Vagina (tissue), 2 donors: Measurements from ENCODE around the gene SLC39A11.

Experiments
- POLR2A ChIP-seq, 2 donors: fragments of 450-650 bp; IDR thresholded peaks; one replicate each; pipeline ENCODE4 v1.6.1; 2017; ENCODE audit warnings: antibody characterized with exemption in 2 of 2, mild to moderate bottlenecking in 2 of 2, moderate library complexity in 2 of 2
- POLR2AphosphoS5 ChIP-seq, 2 donors: sonication (generic); formaldehyde crosslinking; IDR thresholded peaks; one replicate each; pipeline ENCODE4 v1.9.0; 2017; ENCODE audit warnings: antibody characterized with exemption in 2 of 2, mild to moderate bottlenecking in 2 of 2, low read depth in 1 of 2; ENCODE audit not compliant: insufficient read depth in 1 of 2
- TF ChIP-seq, protein P1 (sequence below), 3 experiments: fragments of 450-650 bp in 2 of 3; fragments of 200-600 bp in 1 of 3; sonication (generic) in 1 of 3; IDR thresholded peaks; one replicate each; pipeline ENCODE4 v1.5.1; 2017 to 2019; ENCODE audit warnings: antibody characterized with exemption in 3 of 3, mild to moderate bottlenecking in 2 of 3, moderate library complexity in 2 of 3

DNA sequence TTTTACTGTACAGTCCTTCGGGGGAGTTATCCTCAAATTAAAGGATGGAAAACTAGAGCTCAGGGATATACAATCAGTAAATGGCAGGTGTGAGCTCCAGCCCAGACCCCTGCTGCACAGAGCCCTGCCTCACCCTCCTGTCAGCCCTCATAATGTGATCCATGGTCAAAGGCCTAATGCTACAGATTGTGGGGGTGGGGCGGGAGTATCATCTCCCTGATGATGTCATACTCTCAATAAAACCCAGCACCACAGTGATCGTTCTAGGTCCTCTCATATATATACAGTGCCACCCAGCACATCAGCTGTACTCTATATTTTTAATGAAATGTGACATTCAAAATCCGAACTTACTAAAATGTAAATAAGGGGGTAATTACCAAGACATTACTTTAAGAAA, 61.5 kb downstream of the SLC39A11 start:
- TF ChIP-seq, protein P1, sequence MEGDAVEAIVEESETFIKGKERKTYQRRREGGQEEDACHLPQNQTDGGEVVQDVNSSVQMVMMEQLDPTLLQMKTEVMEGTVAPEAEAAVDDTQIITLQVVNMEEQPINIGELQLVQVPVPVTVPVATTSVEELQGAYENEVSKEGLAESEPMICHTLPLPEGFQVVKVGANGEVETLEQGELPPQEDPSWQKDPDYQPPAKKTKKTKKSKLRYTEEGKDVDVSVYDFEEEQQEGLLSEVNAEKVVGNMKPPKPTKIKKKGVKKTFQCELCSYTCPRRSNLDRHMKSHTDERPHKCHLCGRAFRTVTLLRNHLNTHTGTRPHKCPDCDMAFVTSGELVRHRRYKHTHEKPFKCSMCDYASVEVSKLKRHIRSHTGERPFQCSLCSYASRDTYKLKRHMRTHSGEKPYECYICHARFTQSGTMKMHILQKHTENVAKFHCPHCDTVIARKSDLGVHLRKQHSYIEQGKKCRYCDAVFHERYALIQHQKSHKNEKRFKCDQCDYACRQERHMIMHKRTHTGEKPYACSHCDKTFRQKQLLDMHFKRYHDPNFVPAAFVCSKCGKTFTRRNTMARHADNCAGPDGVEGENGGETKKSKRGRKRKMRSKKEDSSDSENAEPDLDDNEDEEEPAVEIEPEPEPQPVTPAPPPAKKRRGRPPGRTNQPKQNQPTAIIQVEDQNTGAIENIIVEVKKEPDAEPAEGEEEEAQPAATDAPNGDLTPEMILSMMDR (IDR thresholded peaks at IDR 0.05) = no peak
- TF ChIP-seq POLR2A (IDR thresholded peaks at IDR 0.05) (no peak), POLR2AphosphoS5 (IDR thresholded peaks at IDR 0.05; ENCODE audit: insufficient read depth in 1 of 2, low read depth in 1 of 2) (no peak)
